A673 (cell line): ENCODE measurements around the gene LILRB1. TPM values are rescaled to one million over a fixed set of nuclear protein-coding genes. Genes with fewer than 3 reads are reported as not detected.

Experiments used
- BruUV-seq: library from RNA; stranded (reverse); fragments of 400-500 nt; replicated peaks from 2 replicates; lab custom pipeline; 2021; lab: Mats Ljungman, UMichigan
- CTCF ChIA-PET: fragments of 300-600 bp; sonication (Branson Sonifier 250); formaldehyde crosslinking; loops from one replicate; lab custom pipeline; 2022; ENCODE audit warnings: antibody characterized with exemption; lab: Charles Lee
- POLR2A ChIA-PET: fragments of 300-600 bp; sonication (Branson Sonifier 250); formaldehyde crosslinking; loops from one replicate; lab custom pipeline; 2022; ENCODE audit warnings: antibody characterized with exemption; ENCODE audit not compliant: low non-redundant PET; lab: Charles Lee
- DNase-seq: peaks from one replicate; pipeline ENCODE4 v3.0.0-alpha.2; 2015; ENCODE audit warnings: low spot score
- H3K27ac ChIP-seq: fragments of 200-600 bp; sonication (generic); 2 replicates; pipeline ENCODE4 v1.5.1; 2016; ENCODE audit warnings: mixed run types, low read depth, mild to moderate bottlenecking, mixed read lengths, antibody characterized with exemption, low read length; ENCODE audit not compliant: poor library complexity, severe bottlenecking
- H3K27me3 ChIP-seq: fragments of 200-600 bp; sonication (generic); replicated peaks from 2 replicates; pipeline ENCODE4 v1.6.1; 2017; ENCODE audit warnings: mixed run types, low read depth, mild to moderate bottlenecking, mixed read lengths, antibody characterized with exemption, low read length; ENCODE audit not compliant: insufficient read depth, poor library complexity
- H3K36me3 ChIP-seq: fragments of 200-600 bp; sonication (generic); 2 replicates; pipeline ENCODE4 v1.6.1; 2016; ENCODE audit warnings: mixed run types, mild to moderate bottlenecking, mixed read lengths, antibody characterized with exemption, low read length; ENCODE audit not compliant: insufficient read depth, poor library complexity, severe bottlenecking
- H3K4me1 ChIP-seq: fragments of 200-600 bp; sonication (generic); 2 replicates; pipeline ENCODE4 v1.6.1; 2017; ENCODE audit warnings: mixed run types, mild to moderate bottlenecking, mixed read lengths, antibody characterized with exemption, low read length; ENCODE audit not compliant: insufficient read depth, poor library complexity, severe bottlenecking
- H3K4me3 ChIP-seq: fragments of 200-600 bp; sonication (generic); 2 replicates; pipeline ENCODE4 v1.5.1; 2016; ENCODE audit warnings: low read depth, mixed run types, mild to moderate bottlenecking, mixed read lengths, low read length; ENCODE audit not compliant: poor library complexity, severe bottlenecking
- H3K9me3 ChIP-seq: fragments of 200-600 bp; sonication (generic); 2 replicates; pipeline ENCODE4 v1.6.1; 2016; ENCODE audit warnings: mixed run types, low read depth, mild to moderate bottlenecking, mixed read lengths, antibody characterized with exemption, low read length; ENCODE audit not compliant: poor library complexity, severe bottlenecking
- CTCF ChIP-seq: fragments of 300-800, 200-600 bp; sonication (generic); conservative IDR thresholded peaks from 2 replicates; pipeline ENCODE4 v1.5.1; 2017; ENCODE audit warnings: low read depth, mild to moderate bottlenecking, antibody characterized with exemption, low read length, moderate library complexity, mixed read lengths
- EZH2 ChIP-seq: fragments of 200-600 bp; sonication (generic); IDR thresholded peaks from 2 replicates; pipeline ENCODE4 v1.6.1; 2017; ENCODE audit warnings: borderline replicate concordance, low read depth, mild to moderate bottlenecking, mixed read lengths, antibody characterized with exemption, low read length; ENCODE audit not compliant: poor library complexity, severe bottlenecking
- intact Hi-C: fragments of 100-400 bp; cut with micrococcal nuclease; formaldehyde crosslinking; loops from one replicate; pipeline ENCODE4 v1.10.0; 2022; ENCODE audit not compliant: unreplicated experiment
- total RNA-seq: library from RNA; stranded (reverse); gene quantifications from 2 replicates; pipeline ENCODE4 v1.2.3, GENCODE V29; 2021

Gene LILRB1
- total RNA-seq, 1 experiment from 2014 or later: not detected

- Histone ChIP-seq H3K4me1 (no peaks in the 10 kb centered on the region), H3K36me3 (no peaks in the 10 kb centered on the region), H3K27ac (no peak overlapping the region), H3K27me3 (peaks cover 4% of the 10 kb centered on the region), H3K4me3 (no peak overlapping the region), H3K9me3 (no peaks in the 10 kb centered on the region)
- no TSS peak for BruUV-seq
- ChIA-PET CTCF (interaction anchor here (0.6 kb wide), 1 partner anchor 20 kb away, joined by 4 read pairs; no protein-coding TSS in a partner anchor), POLR2A (no interaction called here)
- TF ChIP-seq EZH2 (no peak), CTCF (no peak)
- DNase-seq: no peak
- intact Hi-C loops: no loop called here
These were observed 31.7 kb downstream of the LILRB1 start for GRCh38 chr19:54661846-54662481.

GRCh38 chr19:54662730-54663129 is 32.4 kb downstream of the LILRB1 start, which contains the start of gene LILRB4:
TSS of gene LILRB4 (plus strand) at chr19:54662985. CDS start at chr19:54663034, 49 bp downstream.
- no peak for DNase-seq
- CTCF ChIA-PET: no interaction called here

GRCh38 chr19:54665530-54665929 is 35.2 kb downstream of the LILRB1 start:
- Histone ChIP-seq H3K27ac (no peak overlapping the region), H3K4me3 (no peak overlapping the region), H3K27me3 (peaks cover 9% of the 10 kb centered on the region), H3K9me3 (peaks cover 10% of the 10 kb centered on the region), H3K4me1 (no peaks in the 10 kb centered on the region), H3K36me3 (no peaks in the 10 kb centered on the region)
- no peak for TF ChIP-seq CTCF
- no peak for TF ChIP-seq EZH2
- no peak for DNase-seq
- POLR2A ChIA-PET: no interaction called here
- BruUV-seq: no TSS peak
- intact Hi-C loops: no loop called here
- CTCF ChIA-PET: no interaction called here

More at GRCh38 chr19:54662730-54663129, 32.4 kb downstream of the LILRB1 start, which contains the start of gene LILRB4:
- POLR2A ChIA-PET: no interaction called here
- intact Hi-C loops: no loop called here
- Histone ChIP-seq H3K4me1 (no peaks in the 10 kb centered on the region), H3K27me3 (peaks cover 4% of the 10 kb centered on the region), H3K9me3 (peaks cover under 1% of the 10 kb centered on the region), H3K36me3 (no peaks in the 10 kb centered on the region), H3K27ac (no peak within 1 kb of the TSS), H3K4me3 (no peak within 1 kb of the TSS)
- no TSS peak for BruUV-seq
- TF ChIP-seq CTCF: no peak
- no peak for TF ChIP-seq EZH2
